Ovary (tissue), 3 donors: Measurements from ENCODE around the gene BBS10.

Experiments used
- CTCF ChIP-seq, 3 donors: fragments of 450-650 bp in 2 of 3; fragments of 200-600 bp in 1 of 3; IDR thresholded peaks; one replicate each; pipeline versions ENCODE4 v1.5.1 to v1.8.0; 2016 to 2022; ENCODE audit warnings: antibody characterized with exemption in 3 of 3, mild to moderate bottlenecking in 1 of 3
- EP300 ChIP-seq: sonication (generic); formaldehyde crosslinking; IDR thresholded peaks from one replicate; pipeline ENCODE4 v1.6.1; 2017; ENCODE audit warnings: antibody characterized with exemption
- POLR2A ChIP-seq: fragments of 450-650 bp; IDR thresholded peaks from one replicate; pipeline ENCODE4 v1.6.1; 2017; ENCODE audit warnings: antibody characterized with exemption, mild to moderate bottlenecking, moderate library complexity
- donor health status: DM: no; HTN: no; CAD: no.

- TF ChIP-seq POLR2A, result no peak
- no peak for TF ChIP-seq CTCF (IDR thresholded peaks at IDR 0.05)
- TF ChIP-seq EP300, result no peak
These were observed 31.0 kb upstream of the BBS10 start for GRCh38 chr12:76379261-76379660.
